ENCODE measurements around the gene ING3. TPM values are rescaled to one million over a fixed set of nuclear protein-coding genes. Genes with fewer than 3 reads are reported as not detected.

Gene ING3
- total RNA-seq, 4 donors from 2014 or later = 1.5 to 23.6 (median 16.2) TPM

DNA sequence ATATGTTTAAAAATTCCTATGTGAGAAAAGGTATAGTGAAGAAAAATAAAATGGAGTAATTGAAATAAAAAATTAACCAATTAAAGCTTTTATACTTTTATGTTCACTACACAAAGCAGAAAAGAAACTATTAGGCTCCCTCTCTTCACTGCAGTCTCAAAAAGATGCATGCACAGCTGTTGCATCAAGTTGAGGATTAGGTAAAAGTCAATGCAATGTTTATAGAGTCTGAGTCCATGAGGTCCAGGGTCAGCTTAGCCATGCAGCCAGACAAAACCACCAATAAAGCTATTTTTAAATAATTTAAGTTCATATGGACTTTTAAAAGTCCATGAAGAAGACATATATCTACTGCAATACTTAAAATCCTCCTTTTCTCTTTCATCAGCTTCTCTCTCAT is 31.1 kb upstream of the ING3 start:
- Histone ChIP-seq H3K27ac (no peak overlapping the region), H3K36me3 (no peaks in the 10 kb centered on the region), H3K9me3 (no peaks in the 10 kb centered on the region), H3K4me3 (no peak overlapping the region), H3K4me1 (no peaks in the 10 kb centered on the region), H3K27me3 (no peaks in the 10 kb centered on the region)
- TF ChIP-seq, protein P1, sequence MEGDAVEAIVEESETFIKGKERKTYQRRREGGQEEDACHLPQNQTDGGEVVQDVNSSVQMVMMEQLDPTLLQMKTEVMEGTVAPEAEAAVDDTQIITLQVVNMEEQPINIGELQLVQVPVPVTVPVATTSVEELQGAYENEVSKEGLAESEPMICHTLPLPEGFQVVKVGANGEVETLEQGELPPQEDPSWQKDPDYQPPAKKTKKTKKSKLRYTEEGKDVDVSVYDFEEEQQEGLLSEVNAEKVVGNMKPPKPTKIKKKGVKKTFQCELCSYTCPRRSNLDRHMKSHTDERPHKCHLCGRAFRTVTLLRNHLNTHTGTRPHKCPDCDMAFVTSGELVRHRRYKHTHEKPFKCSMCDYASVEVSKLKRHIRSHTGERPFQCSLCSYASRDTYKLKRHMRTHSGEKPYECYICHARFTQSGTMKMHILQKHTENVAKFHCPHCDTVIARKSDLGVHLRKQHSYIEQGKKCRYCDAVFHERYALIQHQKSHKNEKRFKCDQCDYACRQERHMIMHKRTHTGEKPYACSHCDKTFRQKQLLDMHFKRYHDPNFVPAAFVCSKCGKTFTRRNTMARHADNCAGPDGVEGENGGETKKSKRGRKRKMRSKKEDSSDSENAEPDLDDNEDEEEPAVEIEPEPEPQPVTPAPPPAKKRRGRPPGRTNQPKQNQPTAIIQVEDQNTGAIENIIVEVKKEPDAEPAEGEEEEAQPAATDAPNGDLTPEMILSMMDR (IDR thresholded peaks at IDR 0.05) = no peak
- no peak for TF ChIP-seq EP300 (IDR thresholded peaks at IDR 0.05; ENCODE audit: low read depth)
- TF ChIP-seq POLR2AphosphoS5 (IDR thresholded peaks at IDR 0.05) = no peak
- no peak for TF ChIP-seq POLR2A (IDR thresholded peaks at IDR 0.05)
- DNase-seq = no peak
- intact Hi-C loops (cut with DNase I; ENCODE audit: low total_unique reads) (no loop called here), in situ Hi-C loops (cut with MboI; ENCODE audit: low pct_ligation_motif_present in 1 of 4, low pct_unique_long_range_greater_than_20kb in 1 of 4, low sequenced_read_pairs in 3 of 4) (no loop called here)

DNA sequence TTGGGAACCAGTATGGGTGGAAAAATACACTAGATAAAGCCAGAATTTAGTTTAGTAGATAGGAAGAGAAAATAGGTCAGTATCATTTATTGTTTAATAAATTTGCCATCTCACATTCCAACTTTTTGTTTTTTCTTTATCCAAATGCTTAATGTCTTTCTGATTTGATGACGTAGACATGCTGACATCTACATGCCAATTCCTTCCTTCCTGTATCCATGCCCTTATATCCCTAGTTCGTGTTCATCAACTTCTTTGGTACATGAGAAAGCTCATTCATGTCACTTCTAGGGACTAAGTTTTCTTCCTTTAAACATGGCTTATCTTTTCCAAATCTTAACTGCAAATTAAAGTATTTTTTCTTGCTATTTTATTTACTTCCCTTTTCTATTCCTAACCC is 30.5 kb upstream of the ING3 start:
- H3K4me1 ChIP-seq = no peaks in the 10 kb centered on the region
- no peak overlapping the region for H3K27ac ChIP-seq
- no peak overlapping the region for H3K4me3 ChIP-seq
- intact Hi-C loops (cut with DNase I; ENCODE audit: low total_unique reads) = no loop called here
- 67 to 69% methylated on average over 2 of the region's 2 CpGs for WGBS, 2 donors (ENCODE audit: low coverage in 1 of 2)
- H3K9me3 ChIP-seq = no peaks in the 10 kb centered on the region
- H3K27me3 ChIP-seq = no peaks in the 10 kb centered on the region
- no peak for DNase-seq
- H3K36me3 ChIP-seq = no peaks in the 10 kb centered on the region
- TF ChIP-seq EP300 (IDR thresholded peaks at IDR 0.05; ENCODE audit: low read depth) (no peak), POLR2AphosphoS5 (IDR thresholded peaks at IDR 0.05) (no peak), POLR2A (IDR thresholded peaks at IDR 0.05) (no peak)
- TF ChIP-seq, protein P1 (IDR thresholded peaks at IDR 0.05) = no peak
- in situ Hi-C loops (cut with MboI; ENCODE audit: low pct_ligation_motif_present in 1 of 4, low pct_unique_long_range_greater_than_20kb in 1 of 4, low sequenced_read_pairs in 3 of 4) = loop anchor here in 1 of 4 donors (10.0 kb wide), 1 partner anchor 115 kb away; no protein-coding TSS in a partner anchor

DNA sequence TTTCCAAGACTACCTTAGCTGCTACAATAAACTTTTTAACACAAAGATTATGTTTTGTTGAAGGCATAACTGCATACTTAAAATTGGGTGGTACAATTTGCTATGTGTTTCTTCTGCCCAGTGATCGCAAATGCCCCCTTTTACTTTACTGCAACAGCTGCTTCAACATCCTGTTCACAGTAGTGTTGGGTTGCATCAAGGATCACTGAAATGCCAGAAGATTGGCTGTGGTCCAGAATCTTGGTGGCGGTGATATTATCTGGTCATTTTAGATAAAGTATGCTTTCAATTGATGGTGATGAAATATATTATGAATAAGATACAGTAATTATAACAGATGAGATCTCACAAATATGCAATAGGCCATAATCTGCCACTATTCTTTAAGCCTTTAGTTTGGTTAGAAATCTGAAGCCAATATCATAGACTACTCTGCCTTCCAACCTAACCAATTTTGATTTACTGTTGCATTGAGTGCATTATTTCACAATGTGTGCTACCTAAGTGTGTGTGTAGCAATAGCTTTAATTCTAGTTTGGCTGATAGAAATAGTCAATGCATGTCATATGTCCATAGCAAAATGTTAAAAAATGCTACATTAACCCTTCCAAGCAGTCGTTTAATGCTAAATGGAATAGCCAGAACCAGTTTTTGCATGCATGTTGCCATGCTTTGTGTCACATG is 29.8 kb upstream of the ING3 start:
- DNase-seq = no peak
- 77 to 92% methylated on average over 2 to 3 of the region's 3 CpGs for WGBS, 2 donors (ENCODE audit: low coverage in 1 of 2)
- Histone ChIP-seq H3K4me3 (no peak overlapping the region), H3K36me3 (no peaks in the 10 kb centered on the region), H3K27me3 (no peaks in the 10 kb centered on the region), H3K9me3 (no peaks in the 10 kb centered on the region), H3K27ac (no peak overlapping the region), H3K4me1 (no peaks in the 10 kb centered on the region)
- no peak for TF ChIP-seq POLR2AphosphoS5 (IDR thresholded peaks at IDR 0.05)
- TF ChIP-seq POLR2A (IDR thresholded peaks at IDR 0.05) = no peak
- TF ChIP-seq EP300 (IDR thresholded peaks at IDR 0.05; ENCODE audit: low read depth) = no peak
- TF ChIP-seq, protein P1 (IDR thresholded peaks at IDR 0.05) = no peak
- intact Hi-C loops (cut with DNase I; ENCODE audit: low total_unique reads) = no loop called here
- in situ Hi-C loops (cut with MboI; ENCODE audit: low pct_ligation_motif_present in 1 of 4, low pct_unique_long_range_greater_than_20kb in 1 of 4, low sequenced_read_pairs in 3 of 4) = loop anchor here in 1 of 4 donors (10.0 kb wide), 1 partner anchor 116 kb away; no protein-coding TSS in a partner anchor

DNA sequence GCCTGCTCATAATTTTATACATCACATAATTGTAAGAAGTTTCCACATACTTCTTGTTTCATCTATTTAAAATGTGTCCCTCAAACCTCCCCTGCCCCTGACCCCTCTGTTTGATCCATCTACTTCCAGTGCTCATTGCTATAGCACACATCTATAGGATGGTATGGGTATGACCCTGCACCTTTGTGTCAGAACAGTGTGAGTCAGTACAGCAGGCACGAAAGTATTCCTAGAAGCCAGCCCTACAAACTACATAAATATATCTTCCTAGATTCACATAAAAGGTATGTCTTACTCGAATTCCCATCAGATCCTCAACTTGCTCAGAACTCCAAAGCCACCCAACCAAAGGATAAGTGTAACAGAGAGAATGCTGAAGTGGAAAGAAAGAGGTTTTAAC is 25.7 kb upstream of the ING3 start:
- intact Hi-C loops (cut with DNase I; ENCODE audit: low total_unique reads) = no loop called here
- no peak overlapping the region for H3K27ac ChIP-seq
- in situ Hi-C loops (cut with MboI; ENCODE audit: low pct_ligation_motif_present in 1 of 4, low pct_unique_long_range_greater_than_20kb in 1 of 4, low sequenced_read_pairs in 3 of 4) = loop anchor here in 1 of 4 donors (5.0 to 10.0 kb wide), 2 partner anchors 58 to 120 kb away; no protein-coding TSS in a partner anchor
- no peaks in the 10 kb centered on the region for H3K9me3 ChIP-seq
- H3K4me3 ChIP-seq = no peak overlapping the region
- TF ChIP-seq POLR2A (IDR thresholded peaks at IDR 0.05) = no peak
- TF ChIP-seq, protein P1 (IDR thresholded peaks at IDR 0.05) = no peak
- no peak for TF ChIP-seq EP300 (IDR thresholded peaks at IDR 0.05; ENCODE audit: low read depth)
- no peak for TF ChIP-seq POLR2AphosphoS5 (IDR thresholded peaks at IDR 0.05)
- WGBS, 2 donors (ENCODE audit: low coverage in 1 of 2) = 50 to 67% methylated on average over 2 of the region's 2 CpGs
- DNase-seq = no peak
- H3K36me3 ChIP-seq = no peaks in the 10 kb centered on the region
- H3K4me1 ChIP-seq = peaks cover 0 to under 1% (median 0%) of the 10 kb centered on the region in 4 donors
- H3K27me3 ChIP-seq = no peaks in the 10 kb centered on the region
